Tibial artery (tissue), 4 donors: ENCODE measurements around the gene MEIS2.

Experiments
- DNase-seq, 2 donors: peaks; one replicate each; pipeline ENCODE4 v3.0.0-alpha.2; 2019
- H3K27ac ChIP-seq, 2 donors: fragments of 200-600 bp; sonication (generic) in 1 of 2; 1 replicate in 1 of 2; 2 replicates in 1 of 2; pipeline ENCODE4 v1.5.1; 2018 to 2019; ENCODE audit warnings: mild to moderate bottlenecking in 1 of 2
- H3K27me3 ChIP-seq, 2 donors: fragments of 200-600 bp; sonication (generic) in 1 of 2; one replicate each; pipeline versions ENCODE4 v1.5.1 to v1.6.0; 2016 to 2019
- H3K36me3 ChIP-seq, 3 donors: fragments of 200-600 bp; sonication (generic) in 2 of 3; one replicate each; pipeline ENCODE4 v1.5.1; 2016 to 2019; ENCODE audit warnings: mild to moderate bottlenecking in 2 of 3
- H3K4me1 ChIP-seq, 4 donors: fragments of 200-600 bp; sonication (generic) in 2 of 4; 1 replicate in 3 of 4; 2 replicates in 1 of 4; pipeline ENCODE4 v1.5.1; 2016 to 2019
- H3K4me3 ChIP-seq, 2 donors: fragments of 200-600 bp; sonication (generic) in 1 of 2; 1 replicate in 1 of 2; 2 replicates in 1 of 2; pipeline ENCODE4 v1.5.1; 2018 to 2019; ENCODE audit warnings: mild to moderate bottlenecking in 2 of 2
- H3K9me3 ChIP-seq, 3 donors: fragments of 200-600 bp; sonication (generic) in 1 of 3; one replicate each; pipeline ENCODE4 v1.5.1; 2016 to 2019
- intact Hi-C: fragments of 100-400 bp; cut with DNase I; formaldehyde crosslinking; loops from one replicate; pipeline ENCODE4 v1.15.0; 2023; ENCODE audit warnings: low total_unique reads
- TF ChIP-seq, protein P1 (sequence below), 2 experiments: fragments of 200-600 bp in 1 of 2; fragments of 450-650 bp in 1 of 2; IDR thresholded peaks; one replicate each; pipeline ENCODE4 v1.5.1; 2017 to 2019; ENCODE audit warnings: antibody characterized with exemption in 2 of 2, mild to moderate bottlenecking in 1 of 2, moderate library complexity in 1 of 2

Gene MEIS2

DNA sequence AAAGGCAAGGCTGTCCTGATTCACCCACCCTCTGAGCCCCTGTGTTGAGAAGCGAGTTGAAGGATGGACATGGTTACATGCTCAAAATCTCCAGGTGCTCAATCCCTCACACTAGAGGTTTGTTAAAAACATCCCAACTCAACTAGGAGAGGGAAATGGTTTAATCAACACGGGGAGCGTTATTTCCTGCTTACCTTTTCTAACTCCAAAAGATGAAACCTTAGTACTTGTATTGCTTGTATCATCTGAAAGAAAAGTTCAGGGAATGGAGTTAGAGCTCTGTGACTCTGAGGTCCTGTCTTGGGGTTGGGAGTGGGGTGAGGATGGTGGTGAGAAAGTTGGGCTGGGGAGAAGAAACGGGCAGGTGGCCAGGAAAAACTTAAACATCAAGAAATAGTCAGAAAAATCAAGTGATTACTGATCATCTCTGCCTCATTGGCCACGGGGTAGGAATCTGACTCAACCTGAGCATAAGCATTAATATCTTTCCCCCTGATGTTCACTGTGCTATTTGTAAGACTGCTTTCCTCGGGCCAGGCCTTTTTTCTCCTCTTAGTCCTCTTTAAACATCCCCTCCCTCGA lies 5.9 kb downstream of the MEIS2 start:
- no peaks in the 10 kb centered on the region for H3K27me3 ChIP-seq
- peaks cover 0 to 20% (median 9%) of the 10 kb centered on the region in 4 donors for H3K4me1 ChIP-seq
- H3K36me3 ChIP-seq = peaks cover 0 to 15% (median 6%) of the 10 kb centered on the region in 3 donors
- DNase-seq = no peak
- no peak overlapping the region for H3K4me3 ChIP-seq
- TF ChIP-seq, protein P1, sequence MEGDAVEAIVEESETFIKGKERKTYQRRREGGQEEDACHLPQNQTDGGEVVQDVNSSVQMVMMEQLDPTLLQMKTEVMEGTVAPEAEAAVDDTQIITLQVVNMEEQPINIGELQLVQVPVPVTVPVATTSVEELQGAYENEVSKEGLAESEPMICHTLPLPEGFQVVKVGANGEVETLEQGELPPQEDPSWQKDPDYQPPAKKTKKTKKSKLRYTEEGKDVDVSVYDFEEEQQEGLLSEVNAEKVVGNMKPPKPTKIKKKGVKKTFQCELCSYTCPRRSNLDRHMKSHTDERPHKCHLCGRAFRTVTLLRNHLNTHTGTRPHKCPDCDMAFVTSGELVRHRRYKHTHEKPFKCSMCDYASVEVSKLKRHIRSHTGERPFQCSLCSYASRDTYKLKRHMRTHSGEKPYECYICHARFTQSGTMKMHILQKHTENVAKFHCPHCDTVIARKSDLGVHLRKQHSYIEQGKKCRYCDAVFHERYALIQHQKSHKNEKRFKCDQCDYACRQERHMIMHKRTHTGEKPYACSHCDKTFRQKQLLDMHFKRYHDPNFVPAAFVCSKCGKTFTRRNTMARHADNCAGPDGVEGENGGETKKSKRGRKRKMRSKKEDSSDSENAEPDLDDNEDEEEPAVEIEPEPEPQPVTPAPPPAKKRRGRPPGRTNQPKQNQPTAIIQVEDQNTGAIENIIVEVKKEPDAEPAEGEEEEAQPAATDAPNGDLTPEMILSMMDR (IDR thresholded peaks at IDR 0.05) = no peak
- H3K9me3 ChIP-seq = no peaks in the 10 kb centered on the region
- intact Hi-C loops = no loop called here
- H3K27ac ChIP-seq = no peak overlapping the region

- no peaks in the 10 kb centered on the region for H3K9me3 ChIP-seq
- TF ChIP-seq, protein P1 (IDR thresholded peaks at IDR 0.05) = no peak
- intact Hi-C loops = no loop called here
- H3K27ac ChIP-seq = no peak overlapping the region
- H3K4me1 ChIP-seq = peaks cover 0 to 20% (median 9%) of the 10 kb centered on the region in 4 donors
- H3K27me3 ChIP-seq = no peaks in the 10 kb centered on the region
- H3K4me3 ChIP-seq = no peak overlapping the region
- no peak for DNase-seq
- peaks cover 0 to 15% (median 6%) of the 10 kb centered on the region in 3 donors for H3K36me3 ChIP-seq
Measured at GRCh38 chr15:37093480-37094332, 6.6 kb downstream of the MEIS2 start.

DNA sequence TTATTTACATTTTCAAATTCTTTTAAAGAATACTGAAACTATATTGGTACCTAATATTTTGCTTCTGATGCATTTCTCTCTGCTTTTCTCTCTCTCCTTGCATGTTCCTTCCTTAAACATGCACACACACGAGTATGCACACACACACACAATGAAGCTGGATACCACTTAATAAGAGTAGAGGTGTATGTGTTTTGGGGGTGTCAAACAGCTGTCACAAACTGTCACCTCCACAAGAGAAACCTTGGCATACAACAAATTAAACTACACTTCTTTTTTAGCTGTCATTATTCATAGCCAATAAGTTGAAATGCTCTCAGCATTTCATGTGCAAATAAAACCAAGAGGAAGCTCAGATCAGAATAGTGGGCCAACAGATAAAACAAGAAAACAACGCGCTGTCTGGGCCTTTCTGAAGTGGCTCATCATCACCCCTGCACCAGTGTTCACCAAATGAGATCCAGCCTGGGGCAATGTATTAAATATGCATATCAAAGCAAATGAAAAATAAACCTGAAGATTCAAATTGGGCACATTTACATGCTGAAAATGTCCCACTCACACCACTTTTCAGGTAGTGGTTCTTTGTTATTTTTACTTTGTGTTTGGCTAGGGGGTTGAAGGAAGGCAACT lies 9.7 kb downstream of the MEIS2 start:
- DNase-seq = no peak
- peaks cover 0 to 15% (median 4%) of the 10 kb centered on the region in 3 donors for H3K36me3 ChIP-seq
- peaks cover 0 to 23% (median 4%) of the 10 kb centered on the region in 4 donors for H3K4me1 ChIP-seq
- TF ChIP-seq, protein P1 (IDR thresholded peaks at IDR 0.05) = no peak
- intact Hi-C loops = no loop called here
- H3K27me3 ChIP-seq = no peaks in the 10 kb centered on the region
- H3K4me3 ChIP-seq = no peak overlapping the region
- no peak overlapping the region for H3K27ac ChIP-seq
- H3K9me3 ChIP-seq = no peaks in the 10 kb centered on the region

DNA sequence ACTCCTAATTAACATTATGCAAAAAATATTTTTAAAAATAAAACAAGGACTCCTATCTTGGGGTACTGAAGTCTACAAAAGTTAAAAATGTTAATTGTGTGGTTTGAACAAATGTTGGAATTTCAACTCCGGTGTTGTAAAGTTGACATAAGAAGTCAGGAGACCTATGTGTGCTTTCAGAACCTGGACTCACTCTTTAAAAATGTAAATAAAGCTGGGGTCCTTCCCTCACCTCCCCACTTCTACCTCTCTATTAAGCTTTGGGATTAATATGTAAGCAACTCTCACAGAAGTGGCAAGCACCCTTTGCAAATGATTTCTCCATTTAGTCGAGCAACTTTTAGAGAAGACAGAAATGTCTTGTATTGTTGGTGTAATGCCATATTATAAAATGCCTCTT lies 11.9 kb downstream of the MEIS2 start:
- Histone ChIP-seq H3K4me1 (peaks cover 0 to 11% (median 0%) of the 10 kb centered on the region in 4 donors), H3K27me3 (no peaks in the 10 kb centered on the region), H3K36me3 (peaks cover 6 to 25% (median 16%) of the 10 kb centered on the region in 3 donors), H3K27ac (no peak overlapping the region), H3K4me3 (no peak overlapping the region), H3K9me3 (no peaks in the 10 kb centered on the region)
- DNase-seq = no peak
- intact Hi-C loops = no loop called here
- TF ChIP-seq, protein P1 (IDR thresholded peaks at IDR 0.05) = no peak

- no peaks in the 10 kb centered on the region for H3K27me3 ChIP-seq
- no peak for DNase-seq
- H3K27ac ChIP-seq = no peak overlapping the region
- peaks cover 0 to 10% (median 0%) of the 10 kb centered on the region in 4 donors for H3K4me1 ChIP-seq
- intact Hi-C loops = no loop called here
- no peaks in the 10 kb centered on the region for H3K9me3 ChIP-seq
- TF ChIP-seq, protein P1 (IDR thresholded peaks at IDR 0.05) = no peak
- no peak overlapping the region for H3K4me3 ChIP-seq
- H3K36me3 ChIP-seq = peaks cover 7 to 28% (median 27%) of the 10 kb centered on the region in 3 donors
Measured at GRCh38 chr15:37087131-37087588, 13.2 kb downstream of the MEIS2 start.
